Bronchial epithelial cell (primary cell): ENCODE data around the gene ADAM12. TPM values are rescaled to one million over a fixed set of nuclear protein-coding genes. Genes with fewer than 3 reads are reported as not detected.
A peak's percentile ranks its signal among the peaks of the same experiment; 100 is the strongest.

Experiments
- DNase-seq: peaks from one replicate; pipeline ENCODE4 v3.0.0-alpha.2; 2010; ENCODE audit warnings: low read depth
- FAIRE-seq: peaks from 2 replicates; lab custom pipeline; 2011; peaks lifted over from hg19 to GRCh38; lab: Jason Lieb, UNC
- H3K27me3 ChIP-seq: 2 replicates; pipeline ENCODE4 v1.5.1; 2011; ENCODE audit warnings: low read length; ENCODE audit not compliant: control insufficient read depth, insufficient read depth
- H3K36me3 ChIP-seq: 2 replicates; pipeline ENCODE4 v1.5.1; 2011; ENCODE audit warnings: low read length; ENCODE audit not compliant: control insufficient read depth, insufficient read depth
- H3K4me3 ChIP-seq: 2 replicates; pipeline ENCODE4 v1.5.1; 2011; ENCODE audit warnings: mild to moderate bottlenecking, low read depth, low read length, control low read depth
- total RNA-seq: library from RNA; depleted of rRNA; stranded (reverse); fragments of >200 nt; gene quantifications from 2 replicates; pipeline ENCODE4 v1.2.1, GENCODE V29; 2014
- TF ChIP-seq, protein P1 (sequence below): IDR thresholded peaks from 2 replicates; pipeline ENCODE4 v1.5.1; 2011; ENCODE audit warnings: mild to moderate bottlenecking, moderate library complexity, low read length, control low read depth, inconsistent platforms; ENCODE audit not compliant: insufficient read depth, severe bottlenecking

Gene ADAM12
- total RNA-seq, 1 donor from 2014 or later, result 1.8 TPM

DNA sequence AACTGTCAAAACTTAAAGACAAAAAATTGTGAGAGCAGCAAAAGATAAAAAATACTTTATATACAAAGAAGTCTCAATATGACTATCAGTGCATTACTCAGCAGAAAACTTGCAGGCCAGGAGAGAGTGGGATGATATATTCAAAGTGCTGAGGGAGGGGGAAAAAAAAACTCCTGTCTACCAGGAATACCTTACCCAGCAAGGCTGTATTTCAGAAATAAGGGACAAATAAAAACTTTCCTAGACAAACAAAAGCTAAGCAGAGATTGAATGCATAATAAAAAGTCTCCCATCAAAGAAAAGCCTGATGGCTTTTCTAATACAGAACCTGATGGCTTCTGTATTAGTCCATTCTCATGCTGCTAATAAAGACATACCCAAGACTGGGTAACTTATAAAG is 31.1 kb downstream of the ADAM12 start:
- Histone ChIP-seq H3K27me3 (peaks cover 3% of the 10 kb centered on the region), H3K36me3 (no peaks in the 10 kb centered on the region), H3K4me3 (no peak overlapping the region)
- TF ChIP-seq, protein P1, sequence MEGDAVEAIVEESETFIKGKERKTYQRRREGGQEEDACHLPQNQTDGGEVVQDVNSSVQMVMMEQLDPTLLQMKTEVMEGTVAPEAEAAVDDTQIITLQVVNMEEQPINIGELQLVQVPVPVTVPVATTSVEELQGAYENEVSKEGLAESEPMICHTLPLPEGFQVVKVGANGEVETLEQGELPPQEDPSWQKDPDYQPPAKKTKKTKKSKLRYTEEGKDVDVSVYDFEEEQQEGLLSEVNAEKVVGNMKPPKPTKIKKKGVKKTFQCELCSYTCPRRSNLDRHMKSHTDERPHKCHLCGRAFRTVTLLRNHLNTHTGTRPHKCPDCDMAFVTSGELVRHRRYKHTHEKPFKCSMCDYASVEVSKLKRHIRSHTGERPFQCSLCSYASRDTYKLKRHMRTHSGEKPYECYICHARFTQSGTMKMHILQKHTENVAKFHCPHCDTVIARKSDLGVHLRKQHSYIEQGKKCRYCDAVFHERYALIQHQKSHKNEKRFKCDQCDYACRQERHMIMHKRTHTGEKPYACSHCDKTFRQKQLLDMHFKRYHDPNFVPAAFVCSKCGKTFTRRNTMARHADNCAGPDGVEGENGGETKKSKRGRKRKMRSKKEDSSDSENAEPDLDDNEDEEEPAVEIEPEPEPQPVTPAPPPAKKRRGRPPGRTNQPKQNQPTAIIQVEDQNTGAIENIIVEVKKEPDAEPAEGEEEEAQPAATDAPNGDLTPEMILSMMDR, result no peak
- FAIRE-seq (no peak), DNase-seq (no peak)

DNA sequence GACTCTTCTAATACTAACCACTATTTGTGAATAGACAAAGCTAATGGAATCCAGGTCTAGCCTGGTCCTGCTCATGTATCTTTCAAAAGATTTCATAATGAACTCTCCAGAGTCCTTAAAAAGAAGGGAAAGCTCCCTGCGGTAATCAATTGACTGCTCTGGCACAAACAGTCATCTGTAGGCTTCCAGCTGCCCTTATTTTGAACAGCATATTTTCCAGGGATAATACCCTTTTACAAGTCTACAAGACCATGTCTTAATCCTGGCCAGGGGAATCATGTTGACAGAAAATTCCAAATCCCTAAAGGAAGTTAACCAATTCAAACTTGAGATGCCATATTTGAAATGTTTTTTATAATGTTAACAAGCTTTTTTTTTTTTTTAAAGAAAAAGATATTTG is 34.6 kb downstream of the ADAM12 start:
- H3K27me3 ChIP-seq, result peaks cover 3% of the 10 kb centered on the region
- DNase-seq (no peak), FAIRE-seq (no peak)
- no peak overlapping the region for H3K4me3 ChIP-seq
- H3K36me3 ChIP-seq, result no peaks in the 10 kb centered on the region
- TF ChIP-seq, protein P1, result no peak

DNA sequence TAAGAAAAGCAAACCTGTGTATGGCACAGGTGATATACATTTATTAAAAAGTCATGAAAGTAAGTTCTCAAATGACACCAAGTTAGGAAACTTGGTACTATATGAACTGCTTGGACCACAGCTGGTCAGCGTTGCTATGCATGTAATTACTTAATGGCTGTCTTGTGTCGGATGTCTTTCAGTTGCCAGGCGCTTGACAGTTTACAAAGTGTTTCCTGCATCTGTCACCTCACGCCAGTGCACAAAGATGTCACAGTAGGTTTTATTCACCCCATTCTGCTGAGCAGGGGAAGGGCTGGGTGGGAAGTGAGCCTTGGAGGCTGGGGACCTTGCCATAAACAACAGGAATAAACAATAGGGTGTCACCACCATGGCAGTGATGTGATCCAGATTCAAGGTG is 35.8 kb downstream of the ADAM12 start:
- FAIRE-seq (no peak), DNase-seq (no peak)
- H3K4me3 ChIP-seq, result no peak overlapping the region
- H3K27me3 ChIP-seq, result peaks cover 6% of the 10 kb centered on the region
- TF ChIP-seq, protein P1, result no peak
- H3K36me3 ChIP-seq, result no peaks in the 10 kb centered on the region

DNA sequence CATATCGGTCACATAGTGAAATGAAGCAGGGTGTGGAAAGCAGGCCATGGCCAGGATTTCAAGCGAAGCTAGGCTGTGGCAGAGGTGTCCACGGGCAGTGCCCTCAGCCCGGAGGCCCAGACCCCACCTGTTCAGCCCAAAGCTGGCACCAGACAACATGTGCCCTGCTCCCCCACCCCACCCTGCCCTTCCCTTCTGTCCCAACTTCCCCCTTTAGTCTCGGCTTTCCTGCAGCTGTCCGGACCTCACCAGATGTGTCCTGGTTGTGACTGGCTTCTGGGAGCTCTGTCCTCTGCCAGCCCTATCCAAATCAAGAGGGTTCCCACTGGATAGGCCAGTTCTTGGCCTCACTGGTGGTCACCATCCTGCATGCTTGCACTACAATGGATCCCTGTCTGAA is 37.3 kb downstream of the ADAM12 start:
- no peak overlapping the region for H3K4me3 ChIP-seq
- peaks cover 3% of the 10 kb centered on the region for H3K27me3 ChIP-seq
- no peak for FAIRE-seq
- DNase-seq, result no peak
- TF ChIP-seq, protein P1, result no peak
- H3K36me3 ChIP-seq, result no peaks in the 10 kb centered on the region

DNA sequence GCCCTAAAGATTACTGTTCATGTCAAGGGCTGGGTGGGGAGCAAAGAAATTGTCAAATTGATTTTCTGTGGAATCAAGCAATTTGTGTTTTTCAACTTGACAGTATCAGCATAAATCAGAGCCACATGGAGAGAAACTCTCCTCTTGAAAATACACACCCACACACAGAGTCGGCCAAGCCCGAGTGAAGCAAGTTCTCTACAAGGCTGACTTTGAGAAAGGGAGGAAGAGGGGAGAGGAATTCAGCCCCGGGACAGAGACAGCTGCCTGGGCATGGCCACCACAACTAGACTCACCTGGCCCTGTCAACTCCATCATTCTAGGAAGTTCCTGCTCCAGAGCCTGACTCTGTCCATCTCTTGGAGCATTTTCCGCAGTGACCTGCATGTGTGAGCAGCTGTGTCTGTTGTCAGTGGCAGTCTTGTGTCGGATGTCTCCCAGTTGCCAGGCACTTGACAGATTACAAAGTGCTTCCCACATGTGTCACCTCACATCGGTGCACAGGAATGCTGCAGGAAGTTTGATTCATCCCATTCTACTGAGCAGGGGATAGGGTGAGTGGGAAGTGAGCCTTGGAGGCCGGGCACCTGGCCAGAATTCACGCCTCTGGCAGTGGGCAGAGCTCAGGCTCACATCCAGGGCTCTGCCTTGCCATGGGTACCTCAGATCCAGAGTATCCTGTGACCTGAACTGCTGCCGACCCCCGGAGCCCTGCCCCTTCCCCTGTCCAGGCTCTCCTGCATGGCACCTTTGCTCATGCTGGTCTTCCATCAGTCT is 37.9 kb downstream of the ADAM12 start:
- TF ChIP-seq, protein P1, result no peak
- no peak overlapping the region for H3K4me3 ChIP-seq
- peaks cover 3% of the 10 kb centered on the region for H3K27me3 ChIP-seq
- DNase-seq (peak; percentile 97), FAIRE-seq (peak; percentile 95)
- no peaks in the 10 kb centered on the region for H3K36me3 ChIP-seq
